Brain microvascular endothelial cell (primary cell): ENCODE measurements around the gene ALOXE3.

Source experiments
- DNase-seq: peaks from one replicate; pipeline ENCODE4 v3.0.0-alpha.2; 2020
- H3K27ac ChIP-seq: fragments of 250-450 bp; sonication (Bioruptor Pico); 2 replicates; pipeline ENCODE4 v1.5.1; 2020; ENCODE audit warnings: mild to moderate bottlenecking, moderate library complexity
- H3K27me3 ChIP-seq: fragments of 250-450 bp; sonication (Bioruptor Pico); replicated peaks from 2 replicates; pipeline ENCODE4 v1.5.1; 2020; ENCODE audit warnings: mild to moderate bottlenecking
- H3K36me3 ChIP-seq: fragments of 250-450 bp; sonication (Bioruptor Pico); replicated peaks from 2 replicates; pipeline ENCODE4 v1.5.1; 2020; ENCODE audit warnings: mild to moderate bottlenecking
- H3K4me3 ChIP-seq: 2 replicates; pipeline ENCODE4 v1.5.1; 2011; ENCODE audit warnings: low read depth, mild to moderate bottlenecking, control low read depth, low read length, moderate library complexity
- CTCF ChIP-seq: IDR thresholded peaks from 2 replicates; pipeline ENCODE4 v1.5.1; 2011; ENCODE audit warnings: low read depth, mild to moderate bottlenecking, moderate library complexity, low read length, control low read depth, inconsistent platforms; ENCODE audit errors: missing control alignments
- in situ Hi-C: cut with HindIII; loops from 2 replicates; pipeline ENCODE4 v1.10.0; 2017; ENCODE audit warnings: low sequenced_read_pairs, low pct_ligation_motif_present

ALOXE3 gene

GRCh38 chr17:8075574-8076342 is 42.6 kb downstream of the ALOXE3 start:
- H3K4me3 ChIP-seq = no peak overlapping the region
- peaks cover 59% of the 10 kb centered on the region for H3K27me3 ChIP-seq
- DNase-seq = no peak
- TF ChIP-seq CTCF = no peak
- no peaks in the 10 kb centered on the region for H3K36me3 ChIP-seq
- no peak overlapping the region for H3K27ac ChIP-seq
- in situ Hi-C loops = no loop called here

- H3K4me3 ChIP-seq = no peak overlapping the region
- in situ Hi-C loops = no loop called here
- peaks cover 58% of the 10 kb centered on the region for H3K27me3 ChIP-seq
- TF ChIP-seq CTCF = no peak
- H3K27ac ChIP-seq = no peak overlapping the region
- DNase-seq = no peak
- H3K36me3 ChIP-seq = no peaks in the 10 kb centered on the region
Measured at GRCh38 chr17:8075081-8075480, 43.2 kb downstream of the ALOXE3 start.

GRCh38 chr17:8074554-8074953 is 43.8 kb downstream of the ALOXE3 start:
- in situ Hi-C loops = no loop called here
- Histone ChIP-seq H3K27ac (no peak overlapping the region), H3K27me3 (peaks cover 54% of the 10 kb centered on the region), H3K4me3 (no peak overlapping the region), H3K36me3 (no peaks in the 10 kb centered on the region)
- no peak for TF ChIP-seq CTCF
- no peak for DNase-seq

GRCh38 chr17:8073627-8074484 is 44.5 kb downstream of the ALOXE3 start:
- no peak overlapping the region for H3K27ac ChIP-seq
- in situ Hi-C loops = no loop called here
- no peak overlapping the region for H3K4me3 ChIP-seq
- H3K36me3 ChIP-seq = no peaks in the 10 kb centered on the region
- peaks cover 48% of the 10 kb centered on the region for H3K27me3 ChIP-seq
- DNase-seq = peak; percentile 24
- peak; percentile 97 for TF ChIP-seq CTCF

- in situ Hi-C loops = no loop called here
- no peak overlapping the region for H3K27ac ChIP-seq
- H3K4me3 ChIP-seq = no peak overlapping the region
- TF ChIP-seq CTCF = no peak
- H3K27me3 ChIP-seq = peaks cover 46% of the 10 kb centered on the region
- no peaks in the 10 kb centered on the region for H3K36me3 ChIP-seq
- DNase-seq = no peak
Measured at GRCh38 chr17:8072729-8073461, 45.4 kb downstream of the ALOXE3 start.
